Measurements from ENCODE around the gene NFIB.

NFIB gene

GRCh38 chr9:14347406-14348122 is 33.6 kb upstream of the NFIB start:
- Histone ChIP-seq H3K9me3 (ENCODE audit: severe bottlenecking) (no peaks in the 10 kb centered on the region), H3K27ac (no peak overlapping the region), H3K36me3 (no peaks in the 10 kb centered on the region), H3K27me3 (ENCODE audit: insufficient read depth, low read depth, severe bottlenecking) (peaks cover 26% of the 10 kb centered on the region), H3K4me3 (ENCODE audit: low read depth, low read length) (peak overlapping the region; percentile 49)
- DNase-seq = no peak
- peak; percentile 18; the same call in 1 of the 2 replicates for TF ChIP-seq CTCF (IDR thresholded peaks at IDR 0.05; ENCODE audit: low read depth, low read length)

- TF ChIP-seq CTCF (IDR thresholded peaks at IDR 0.05; ENCODE audit: low read depth, low read length) = no peak
- Histone ChIP-seq H3K27ac (no peak overlapping the region), H3K4me3 (ENCODE audit: low read depth, low read length) (peak overlapping the region; percentile 49), H3K36me3 (no peaks in the 10 kb centered on the region), H3K27me3 (ENCODE audit: insufficient read depth, low read depth, severe bottlenecking) (peaks cover 26% of the 10 kb centered on the region), H3K9me3 (ENCODE audit: severe bottlenecking) (no peaks in the 10 kb centered on the region)
- DNase-seq = no peak
Measured at GRCh38 chr9:14346811-14347405, 33.0 kb upstream of the NFIB start.

- H3K27me3 ChIP-seq (ENCODE audit: insufficient read depth, low read depth, severe bottlenecking) = peaks cover 26% of the 10 kb centered on the region
- no peaks in the 10 kb centered on the region for H3K36me3 ChIP-seq
- H3K27ac ChIP-seq = no peak overlapping the region
- H3K9me3 ChIP-seq (ENCODE audit: severe bottlenecking) = no peaks in the 10 kb centered on the region
- no peak for TF ChIP-seq CTCF (IDR thresholded peaks at IDR 0.05; ENCODE audit: low read depth, low read length)
- no peak for DNase-seq
- no peak overlapping the region for H3K4me3 ChIP-seq (ENCODE audit: low read depth, low read length)
Measured at GRCh38 chr9:14346231-14346791, 32.4 kb upstream of the NFIB start.

GRCh38 chr9:14345354-14346230 is 31.7 kb upstream of the NFIB start:
- no peaks in the 10 kb centered on the region for H3K36me3 ChIP-seq
- H3K27ac ChIP-seq = no peak overlapping the region
- H3K27me3 ChIP-seq (ENCODE audit: insufficient read depth, low read depth, severe bottlenecking) = peaks cover 26% of the 10 kb centered on the region
- no peak for TF ChIP-seq CTCF (IDR thresholded peaks at IDR 0.05; ENCODE audit: low read depth, low read length)
- DNase-seq = no peak
- no peak overlapping the region for H3K4me3 ChIP-seq (ENCODE audit: low read depth, low read length)
- no peaks in the 10 kb centered on the region for H3K9me3 ChIP-seq (ENCODE audit: severe bottlenecking)

GRCh38 chr9:14344941-14345353 is 31.0 kb upstream of the NFIB start:
- DNase-seq = no peak
- TF ChIP-seq CTCF (IDR thresholded peaks at IDR 0.05; ENCODE audit: low read depth, low read length) = no peak
- Histone ChIP-seq H3K27ac (no peak overlapping the region), H3K9me3 (ENCODE audit: severe bottlenecking) (no peaks in the 10 kb centered on the region), H3K4me3 (ENCODE audit: low read depth, low read length) (no peak overlapping the region), H3K36me3 (no peaks in the 10 kb centered on the region), H3K27me3 (ENCODE audit: insufficient read depth, low read depth, severe bottlenecking) (peaks cover 26% of the 10 kb centered on the region)

Data from WERI-Rb-1 (cell line).